ENCODE results near the gene CTNNA2.

CTNNA2 gene

DNA sequence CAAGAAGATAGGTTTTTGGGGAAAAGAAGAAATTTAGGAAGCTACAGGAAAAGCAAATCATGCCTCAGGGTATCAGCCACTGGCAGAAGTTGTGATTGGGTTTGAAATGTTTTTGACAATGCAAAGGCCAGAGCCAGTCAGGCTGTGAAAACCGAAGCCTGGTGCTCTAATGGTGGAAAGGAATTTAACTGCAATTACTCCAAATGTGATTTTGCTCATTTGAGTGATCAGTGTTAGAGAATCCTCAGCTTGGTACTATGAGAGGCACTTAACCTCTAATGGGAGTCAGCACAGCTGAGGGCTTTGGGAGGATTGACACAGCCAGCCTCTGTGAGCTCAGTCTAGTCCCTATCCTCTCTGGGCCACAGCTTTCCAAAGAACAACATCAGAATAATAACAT lies 615.2 kb downstream of the CTNNA2 start:
- no peak overlapping the region for H3K4me2 ChIP-seq (ENCODE audit: low read length)
- H3K27ac ChIP-seq: no peak overlapping the region
- TF ChIP-seq CTCF (IDR thresholded peaks at IDR 0.05): no peak
- H3K27me3 ChIP-seq (ENCODE audit: control insufficient read depth, insufficient read depth, low read length): no peaks in the 10 kb centered on the region
- no peaks in the 10 kb centered on the region for H3K4me1 ChIP-seq
- H3K9me3 ChIP-seq (ENCODE audit: control insufficient read depth, low read length): no peaks in the 10 kb centered on the region
- no peak overlapping the region for H3K4me3 ChIP-seq (ENCODE audit: low read depth, low read length)
- no peak overlapping the region for H3K9ac ChIP-seq
- H2AFZ ChIP-seq: no peak overlapping the region
- H3K36me3 ChIP-seq (ENCODE audit: control insufficient read depth, insufficient read depth, low read length): no peaks in the 10 kb centered on the region
- no peaks in the 10 kb centered on the region for H3K79me2 ChIP-seq

DNA sequence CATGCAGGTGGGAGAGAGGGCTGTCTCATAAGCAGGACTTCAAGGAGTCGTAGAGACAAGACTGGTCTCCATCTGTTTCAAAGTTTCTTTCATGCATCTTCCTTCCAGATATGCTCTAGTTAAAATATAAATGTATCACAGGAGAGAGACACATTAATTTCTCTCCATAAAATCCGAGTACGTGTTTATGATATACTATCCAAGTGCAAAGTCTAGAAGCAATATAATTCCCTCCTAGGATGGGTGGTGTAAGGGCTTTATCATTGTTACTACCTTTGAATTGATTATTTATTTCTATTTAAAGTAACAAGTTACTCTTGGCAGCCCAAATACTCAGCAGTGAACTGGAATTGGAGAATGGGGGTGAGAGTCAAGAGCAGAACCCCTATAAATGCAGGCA lies 619.4 kb downstream of the CTNNA2 start:
- Histone ChIP-seq H3K4me1 (no peaks in the 10 kb centered on the region), H3K9me3 (ENCODE audit: control insufficient read depth, low read length) (no peaks in the 10 kb centered on the region), H3K4me3 (ENCODE audit: low read depth, low read length) (no peak overlapping the region), H3K79me2 (no peaks in the 10 kb centered on the region), H3K27me3 (ENCODE audit: control insufficient read depth, insufficient read depth, low read length) (no peaks in the 10 kb centered on the region), H3K36me3 (ENCODE audit: control insufficient read depth, insufficient read depth, low read length) (no peaks in the 10 kb centered on the region), H3K4me2 (ENCODE audit: low read length) (no peak overlapping the region), H3K27ac (no peak overlapping the region), H2AFZ (no peak overlapping the region), H3K9ac (no peak overlapping the region)
- no peak for TF ChIP-seq CTCF (IDR thresholded peaks at IDR 0.05)

DNA sequence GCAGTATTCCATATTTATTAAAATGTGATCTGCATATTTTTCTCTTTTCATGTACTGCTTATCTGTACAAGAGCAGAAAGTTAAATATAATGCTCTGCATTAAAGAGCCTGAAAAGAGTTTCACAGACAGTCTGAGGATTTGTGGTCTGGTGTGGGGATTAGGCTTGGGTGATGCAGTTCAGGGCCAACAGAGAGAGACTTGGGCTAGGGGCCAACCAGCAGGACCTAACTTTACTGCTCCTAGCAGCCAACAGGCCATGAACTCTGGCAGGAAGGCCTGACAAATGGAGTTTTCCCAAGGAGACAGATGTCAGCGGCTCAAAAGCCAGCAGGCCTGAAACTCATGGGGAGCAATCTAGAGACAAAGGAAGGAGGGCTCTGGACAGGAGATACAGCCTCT lies 622.1 kb downstream of the CTNNA2 start:
- no peak for TF ChIP-seq CTCF (IDR thresholded peaks at IDR 0.05)
- Histone ChIP-seq H3K36me3 (ENCODE audit: control insufficient read depth, insufficient read depth, low read length) (no peaks in the 10 kb centered on the region), H3K4me1 (no peaks in the 10 kb centered on the region)

DNA sequence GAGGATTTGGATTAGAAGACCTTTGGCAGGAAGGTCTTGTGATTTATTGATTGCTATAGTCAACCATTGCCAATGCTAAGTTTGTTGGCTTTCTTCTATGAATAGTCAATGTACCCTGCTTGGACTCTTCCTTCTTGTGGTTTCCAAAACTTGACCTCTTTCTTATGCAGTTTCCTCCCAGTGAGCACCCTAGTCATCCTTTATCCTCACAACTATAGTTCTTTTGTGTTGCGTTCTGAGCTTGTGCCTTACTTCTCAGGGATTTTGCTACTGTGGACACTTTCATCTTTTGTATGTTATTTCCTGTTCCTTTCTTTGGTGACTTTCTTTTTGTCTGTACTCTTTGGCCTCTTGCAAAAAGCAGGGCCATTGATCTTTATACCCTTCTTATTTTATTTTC lies 623.5 kb downstream of the CTNNA2 start:
- Histone ChIP-seq H3K79me2 (no peaks in the 10 kb centered on the region), H3K4me1 (no peaks in the 10 kb centered on the region), H3K9ac (no peak overlapping the region), H2AFZ (no peak overlapping the region), H3K27me3 (ENCODE audit: control insufficient read depth, insufficient read depth, low read length) (no peaks in the 10 kb centered on the region), H3K27ac (no peak overlapping the region), H3K4me2 (ENCODE audit: low read length) (no peak overlapping the region), H3K9me3 (ENCODE audit: control insufficient read depth, low read length) (no peaks in the 10 kb centered on the region), H3K4me3 (ENCODE audit: low read depth, low read length) (no peak overlapping the region), H3K36me3 (ENCODE audit: control insufficient read depth, insufficient read depth, low read length) (no peaks in the 10 kb centered on the region)
- no peak for TF ChIP-seq CTCF (IDR thresholded peaks at IDR 0.05)

More for the DNA sequence above, 622.1 kb downstream of the CTNNA2 start:
- Histone ChIP-seq H3K79me2 (no peaks in the 10 kb centered on the region), H3K27me3 (ENCODE audit: control insufficient read depth, insufficient read depth, low read length) (no peaks in the 10 kb centered on the region), H3K4me2 (ENCODE audit: low read length) (no peak overlapping the region), H3K9me3 (ENCODE audit: control insufficient read depth, low read length) (no peaks in the 10 kb centered on the region), H3K4me3 (ENCODE audit: low read depth, low read length) (no peak overlapping the region), H3K27ac (no peak overlapping the region), H2AFZ (no peak overlapping the region), H3K9ac (no peak overlapping the region)

DNA sequence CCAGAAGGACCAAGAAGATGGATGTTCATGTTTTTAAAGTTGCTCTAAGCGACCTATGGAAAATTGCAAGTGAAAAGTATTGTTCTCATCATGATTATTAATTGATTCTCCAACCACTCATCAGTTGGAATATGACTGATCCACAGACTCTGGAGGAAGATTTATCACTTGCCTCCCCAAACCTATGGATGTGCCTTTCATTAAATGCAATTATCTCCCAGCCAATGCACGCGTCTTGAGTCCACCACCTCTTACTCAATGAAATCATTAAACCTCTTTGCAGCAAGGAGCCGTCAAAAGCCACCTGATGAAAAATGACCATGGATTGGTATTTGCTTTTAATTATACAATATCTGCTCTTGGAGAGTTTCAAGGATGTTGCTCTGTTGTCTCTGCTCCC lies 626.1 kb downstream of the CTNNA2 start:
- no peak overlapping the region for H3K9ac ChIP-seq
- H3K79me2 ChIP-seq: no peaks in the 10 kb centered on the region
- no peaks in the 10 kb centered on the region for H3K27me3 ChIP-seq (ENCODE audit: control insufficient read depth, insufficient read depth, low read length)
- H3K36me3 ChIP-seq (ENCODE audit: control insufficient read depth, insufficient read depth, low read length): no peaks in the 10 kb centered on the region
- no peak overlapping the region for H3K4me2 ChIP-seq (ENCODE audit: low read length)
- no peak overlapping the region for H2AFZ ChIP-seq
- H3K4me3 ChIP-seq (ENCODE audit: low read depth, low read length): no peak overlapping the region
- H3K9me3 ChIP-seq (ENCODE audit: control insufficient read depth, low read length): no peaks in the 10 kb centered on the region
- no peaks in the 10 kb centered on the region for H3K4me1 ChIP-seq
- H3K27ac ChIP-seq: no peak overlapping the region
- TF ChIP-seq CTCF (IDR thresholded peaks at IDR 0.05): no peak

Measured in parathyroid adenoma (tissue), 2 donors.